Vagina (tissue), 2 donors: ENCODE measurements around the gene ABCF2.

Experiments used
- CTCF ChIP-seq, 3 experiments: fragments of 450-650 bp in 2 of 3; fragments of 200-600 bp in 1 of 3; sonication (generic) in 1 of 3; IDR thresholded peaks; one replicate each; pipeline ENCODE4 v1.5.1; 2017 to 2019; ENCODE audit warnings: antibody characterized with exemption in 3 of 3, mild to moderate bottlenecking in 2 of 3, moderate library complexity in 2 of 3
- POLR2A ChIP-seq, 2 donors: fragments of 450-650 bp; IDR thresholded peaks; one replicate each; pipeline ENCODE4 v1.6.1; 2017; ENCODE audit warnings: antibody characterized with exemption in 2 of 2, mild to moderate bottlenecking in 2 of 2, moderate library complexity in 2 of 2
- POLR2AphosphoS5 ChIP-seq, 2 donors: sonication (generic); formaldehyde crosslinking; IDR thresholded peaks; one replicate each; pipeline ENCODE4 v1.9.0; 2017; ENCODE audit warnings: antibody characterized with exemption in 2 of 2, mild to moderate bottlenecking in 2 of 2, low read depth in 1 of 2; ENCODE audit not compliant: insufficient read depth in 1 of 2

GRCh38 chr7:151179946-151180345, 47.1 kb downstream of the ABCF2 start:
- TF ChIP-seq CTCF (IDR thresholded peaks at IDR 0.05) (no peak), POLR2AphosphoS5 (IDR thresholded peaks at IDR 0.05; ENCODE audit: insufficient read depth in 1 of 2, low read depth in 1 of 2) (no peak), POLR2A (IDR thresholded peaks at IDR 0.05) (no peak)
